NCI-H128 (cell line): ENCODE data around the gene PLD3.

ENCODE experiments used
- DNase-seq: peaks from one replicate; lab custom pipeline; 2025; ENCODE audit not compliant: unreplicated experiment; lab: John Stamatoyannopoulos, UW

Gene PLD3

GRCh38 chr19:40348125-40348913, at the start of gene PLD3, which contains the start of gene C19orf47:
TSS of gene PLD3 (plus strand) at chr19:40348695. CDS start at chr19:40366484, 17,789 bp downstream.
TSS of gene C19orf47 (minus strand) at chr19:40348397. CDS start at chr19:40341857, 6,540 bp downstream.
- DNase-seq: peak; percentile 98

- no peak for DNase-seq
These were observed 47.8 kb upstream of the PLD3 start for GRCh38 chr19:40300668-40301067.

GRCh38 chr19:40302224-40303011, 46.1 kb upstream of the PLD3 start:
- DNase-seq: no peak

DNA sequence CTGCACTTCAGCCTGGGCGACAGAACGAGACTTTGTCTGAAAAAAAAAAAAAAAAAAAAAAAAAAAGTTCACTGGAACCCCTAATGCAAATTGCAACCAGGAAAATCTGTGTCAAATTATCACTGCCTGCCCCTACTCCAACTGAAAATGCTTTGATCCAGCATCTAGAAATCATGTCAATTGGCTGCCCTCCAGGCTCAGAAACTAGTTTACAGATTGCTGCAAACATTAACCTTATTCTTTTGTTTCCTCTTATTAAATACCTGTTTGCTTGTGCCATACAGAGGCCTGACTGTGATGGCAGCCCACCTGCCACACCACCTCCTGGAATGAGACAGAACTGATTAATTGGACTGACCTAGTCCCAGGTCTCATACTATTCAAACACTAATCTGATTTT, 44.7 kb upstream of the PLD3 start:
- no peak for DNase-seq

DNA sequence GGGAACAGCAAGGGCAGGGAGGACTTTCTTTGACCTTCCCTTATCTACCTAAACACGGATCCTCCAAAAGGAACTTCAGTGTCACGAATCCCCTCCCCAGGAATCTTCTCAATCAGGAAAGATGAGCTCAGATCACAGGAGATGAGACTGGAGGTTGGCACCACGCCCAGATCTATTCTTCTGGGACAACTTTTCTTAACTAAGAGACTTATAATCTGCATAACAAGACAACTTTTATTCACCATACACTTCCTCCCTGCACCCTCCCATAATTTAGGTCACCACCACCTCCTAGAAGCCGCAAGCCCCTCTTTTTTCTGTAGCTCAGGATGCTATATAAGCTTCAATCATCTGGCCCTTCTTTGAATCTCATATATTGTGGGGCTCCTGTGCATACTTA, 44.2 kb upstream of the PLD3 start:
- no peak for DNase-seq

DNA sequence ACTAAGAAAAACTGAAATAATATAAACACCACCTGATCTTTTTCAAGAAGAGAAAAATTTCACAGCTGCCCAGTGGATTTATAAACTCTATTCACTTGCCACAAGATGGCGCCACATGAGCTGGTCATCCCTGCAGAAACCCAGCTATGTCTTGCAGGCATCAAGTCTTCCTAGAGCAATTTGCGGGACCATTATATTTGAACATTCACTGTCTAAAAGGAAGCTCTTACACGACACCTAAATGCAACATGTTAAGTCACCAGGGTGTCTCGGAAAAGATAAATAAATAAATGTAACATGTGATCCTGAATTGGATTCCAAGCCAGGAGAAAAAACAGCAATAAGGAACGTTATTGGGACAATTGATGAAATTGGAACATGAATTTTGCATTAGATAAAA, 43.1 kb upstream of the PLD3 start:
- DNase-seq: peak; percentile 55

GRCh38 chr19:40309666-40310065, 38.8 kb upstream of the PLD3 start:
- no peak for DNase-seq

DNA sequence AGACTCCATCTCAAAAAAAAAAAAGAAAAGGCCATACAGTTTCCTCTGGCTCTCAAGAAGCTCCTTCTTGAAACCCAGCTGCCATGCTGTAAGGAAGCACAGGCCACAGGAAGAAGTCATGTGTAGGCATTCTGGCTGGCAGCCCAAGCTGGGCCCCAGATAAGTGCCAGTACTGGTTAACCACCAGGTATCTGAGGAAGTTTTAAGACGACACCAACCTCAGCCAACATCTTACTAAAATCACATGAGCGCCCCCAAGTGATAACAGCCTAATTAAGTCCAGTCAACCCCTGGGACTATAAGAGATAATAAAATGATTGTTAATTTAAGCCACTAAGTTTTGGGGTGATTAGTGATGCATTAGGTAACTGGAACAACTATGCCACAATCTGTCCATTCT, 36.0 kb upstream of the PLD3 start:
- DNase-seq: no peak

GRCh38 chr19:40313229-40313983, 35.1 kb upstream of the PLD3 start:
- DNase-seq: no peak

DNA sequence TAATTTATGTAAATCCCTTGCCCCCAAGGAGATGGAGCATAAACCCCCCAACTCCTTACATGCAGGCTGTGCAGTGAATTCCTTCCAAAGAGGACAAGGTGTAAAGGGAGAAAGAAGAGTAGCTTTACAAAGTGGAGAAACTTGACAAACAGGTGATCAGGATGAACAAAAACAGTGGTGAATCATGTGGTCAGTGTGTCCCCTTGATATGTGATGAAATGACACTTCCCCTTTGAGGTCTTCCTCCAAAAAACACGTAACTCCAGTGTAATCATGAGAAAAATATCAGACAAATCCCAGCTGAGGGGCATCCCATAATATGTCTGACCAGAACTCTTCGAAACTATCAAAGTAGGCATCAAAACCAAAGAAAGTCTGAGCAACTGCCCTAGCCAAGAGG, 33.8 kb upstream of the PLD3 start:
- DNase-seq: no peak

GRCh38 chr19:40315812-40316470, 32.6 kb upstream of the PLD3 start:
- no peak for DNase-seq

DNA sequence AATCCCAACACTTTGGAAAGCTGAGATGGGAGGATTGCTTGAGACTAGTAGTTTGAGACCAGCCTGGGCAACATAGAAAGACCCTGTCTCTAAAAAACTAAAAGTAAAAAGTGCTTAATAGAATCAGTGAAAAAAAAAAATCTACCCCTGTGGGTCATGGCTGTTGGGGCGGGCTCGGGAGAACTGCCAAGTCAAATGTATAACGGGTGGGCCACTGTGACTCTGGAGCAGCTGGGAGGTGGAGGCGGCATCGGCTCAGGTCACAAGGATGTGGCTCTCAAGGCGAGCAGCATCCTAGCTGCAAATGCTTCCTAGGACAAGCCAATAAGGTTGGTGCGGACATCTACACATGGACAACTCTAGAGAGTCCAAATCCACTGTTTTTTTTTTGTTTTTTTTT, 31.2 kb upstream of the PLD3 start:
- no peak for DNase-seq

DNA sequence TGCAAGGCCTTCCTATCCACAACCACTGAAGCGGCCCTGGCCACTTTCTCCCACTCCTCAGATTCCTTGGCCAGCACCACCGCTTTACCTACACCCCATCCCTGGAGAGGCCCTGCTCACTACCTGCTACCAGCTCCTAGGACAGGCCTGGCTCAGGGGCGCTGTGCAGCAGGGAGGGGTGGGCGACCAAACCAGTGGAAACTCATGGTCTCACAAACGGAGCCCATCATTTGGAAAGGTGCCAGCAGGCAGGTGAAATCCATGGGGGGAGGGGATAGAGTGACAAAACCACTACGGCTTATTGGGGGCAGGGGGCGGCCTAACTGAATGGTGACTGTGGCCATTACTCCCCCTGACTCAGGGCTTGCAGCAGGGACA, 27.9 kb upstream of the PLD3 start:
- no peak for DNase-seq

DNA sequence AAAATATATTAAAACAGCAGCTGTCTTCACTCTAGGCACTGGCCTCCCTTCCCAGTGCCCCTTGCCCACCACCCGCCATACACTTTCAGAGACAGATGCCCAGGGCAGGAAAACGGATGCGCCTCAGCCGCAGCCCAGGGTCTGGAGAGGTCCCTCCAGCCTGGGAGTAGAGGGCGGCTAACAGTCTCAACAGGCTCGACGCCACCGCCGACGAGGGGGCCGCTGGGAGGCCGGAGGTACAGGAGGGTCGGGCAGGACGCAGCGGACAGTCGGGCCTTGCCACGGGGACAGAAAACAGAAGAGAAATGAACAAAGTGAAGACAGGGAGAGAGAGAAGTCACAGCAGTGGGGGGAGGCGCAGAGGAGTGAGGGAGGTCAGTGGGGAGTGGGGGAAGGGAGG, 27.4 kb upstream of the PLD3 start:
- no peak for DNase-seq

GRCh38 chr19:40321566-40322270, 26.8 kb upstream of the PLD3 start:
- no peak for DNase-seq

DNA sequence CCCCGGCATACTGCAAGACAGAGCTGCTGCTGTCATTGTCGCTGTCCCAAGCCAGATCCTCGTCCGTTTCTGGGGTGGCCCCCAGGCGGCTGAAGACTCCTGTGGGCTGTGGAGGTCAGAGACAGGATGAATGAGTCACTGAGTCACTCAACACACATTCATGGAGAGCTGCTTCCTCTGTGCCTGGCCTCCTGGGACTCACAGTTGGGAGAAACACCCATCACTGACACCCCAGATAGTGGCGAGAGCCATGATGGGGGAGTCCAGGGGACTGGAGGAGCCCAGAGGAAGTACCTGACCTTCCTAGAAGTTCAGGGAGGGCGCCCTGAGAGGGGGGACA, 26.3 kb upstream of the PLD3 start:
- no peak for DNase-seq

GRCh38 chr19:40322951-40323615, 25.4 kb upstream of the PLD3 start:
- no peak for DNase-seq

- no peak for DNase-seq
These were observed 24.8 kb upstream of the PLD3 start for GRCh38 chr19:40323705-40324104.

- no peak for DNase-seq
These were observed 22.3 kb upstream of the PLD3 start for GRCh38 chr19:40326201-40326600.

- no peak for DNase-seq
These were observed 17.4 kb upstream of the PLD3 start for GRCh38 chr19:40331052-40331451.
